Measurements from ENCODE around the gene TPPP3.

The TPPP3 gene

GRCh38 chr16:67431775-67432505, 38.6 kb upstream of the TPPP3 start:
- peaks cover 26% of the 10 kb centered on the region for H3K27me3 ChIP-seq (ENCODE audit: control insufficient read depth, insufficient read depth, low read length)
- H3K4me1 ChIP-seq (ENCODE audit: control insufficient read depth, insufficient read depth, low read length) = peaks cover 14% of the 10 kb centered on the region
- no peak overlapping the region for H3K9ac ChIP-seq (ENCODE audit: low read depth, low read length)
- H3K4me3 ChIP-seq (ENCODE audit: low read length) = peak overlapping the region; percentile 58
- H3K9me3 ChIP-seq (replicated peaks; ENCODE audit: low read length) = no peaks in the 10 kb centered on the region
- H3K36me3 ChIP-seq (ENCODE audit: insufficient read depth, low read length) = peaks cover 3% of the 10 kb centered on the region
- peak overlapping the region; percentile 88 for H3K4me2 ChIP-seq (ENCODE audit: low read length)

DNA sequence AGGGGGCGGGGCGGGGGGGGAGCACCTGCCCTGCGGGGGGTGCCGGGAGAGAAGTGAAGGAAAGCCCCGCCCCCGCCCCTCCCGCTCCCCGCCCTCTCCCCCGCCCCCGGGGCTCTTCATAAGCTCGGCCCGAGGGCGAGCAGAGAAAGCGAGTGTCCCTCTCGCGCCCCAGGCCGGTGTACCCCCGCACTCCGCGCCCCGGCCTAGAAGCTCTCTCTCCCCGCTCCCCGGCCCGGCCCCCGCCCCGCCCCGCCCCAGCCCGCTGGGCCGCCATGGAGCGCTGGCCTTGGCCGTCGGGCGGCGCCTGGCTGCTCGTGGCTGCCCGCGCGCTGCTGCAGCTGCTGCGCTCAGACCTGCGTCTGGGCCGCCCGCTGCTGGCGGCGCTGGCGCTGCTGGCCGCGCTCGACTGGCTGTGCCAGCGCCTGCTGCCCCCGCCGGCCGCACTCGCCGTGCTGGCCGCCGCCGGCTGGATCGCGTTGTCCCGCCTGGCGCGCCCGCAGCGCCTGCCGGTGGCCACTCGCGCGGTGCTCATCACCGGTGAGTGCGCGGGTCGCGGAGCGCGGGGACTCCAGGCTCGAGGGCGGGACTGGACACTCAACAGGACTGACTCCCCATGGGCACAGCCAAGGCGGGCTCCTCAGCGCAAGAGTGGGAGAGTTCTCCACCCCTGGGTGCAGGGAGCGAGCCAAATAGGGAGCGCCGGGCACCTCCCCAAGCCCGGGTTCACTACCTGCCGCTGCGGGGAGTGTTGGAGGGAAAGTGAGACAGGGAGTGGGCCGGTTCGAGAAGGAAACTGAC, 37.9 kb upstream of the TPPP3 start, which contains the start of gene HSD11B2:
Gene HSD11B2, plus strand, starts transcription at position 145 of the 798 bp plus-strand sequence. Its CDS starts 128 bp downstream, at position 273.
- Histone ChIP-seq H3K4me1 (ENCODE audit: control insufficient read depth, insufficient read depth, low read length) (peaks cover 14% of the 10 kb centered on the region), H3K36me3 (ENCODE audit: insufficient read depth, low read length) (no peaks in the 10 kb centered on the region), H3K4me3 (ENCODE audit: low read length) (peak within 1 kb of the TSS; percentile 58), H3K4me2 (ENCODE audit: low read length) (peak within 1 kb of the TSS; percentile 88), H3K9me3 (replicated peaks; ENCODE audit: low read length) (no peaks in the 10 kb centered on the region), H3K9ac (ENCODE audit: low read depth, low read length) (peak within 1 kb of the TSS; percentile 30), H3K27me3 (ENCODE audit: control insufficient read depth, insufficient read depth, low read length) (peaks cover 33% of the 10 kb centered on the region)

DNA sequence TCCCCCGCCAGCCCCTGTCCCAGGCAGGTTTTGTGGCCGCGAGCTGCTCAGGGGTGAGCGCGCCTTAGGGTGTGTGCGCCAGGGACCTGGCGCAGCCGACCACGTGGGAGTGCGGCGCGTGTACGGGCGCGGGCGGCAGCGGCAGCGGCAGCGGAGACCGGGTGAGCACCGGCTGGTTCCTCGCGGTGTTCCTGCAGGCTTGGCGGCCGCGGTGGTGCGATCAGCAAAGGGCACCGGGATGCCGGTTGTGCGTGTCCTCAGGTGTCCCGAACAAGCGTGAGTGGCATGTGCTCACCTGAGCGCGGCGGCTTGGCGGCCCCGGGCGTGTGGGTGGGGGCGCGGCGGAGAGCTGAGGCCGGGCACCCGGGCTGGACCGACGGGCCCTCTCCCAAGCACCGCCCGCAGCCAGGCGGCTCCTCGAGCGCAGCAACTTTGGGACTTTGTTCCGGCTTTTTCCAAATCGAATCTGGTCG, 37.2 kb upstream of the TPPP3 start:
- peaks cover 39% of the 10 kb centered on the region for H3K27me3 ChIP-seq (ENCODE audit: control insufficient read depth, insufficient read depth, low read length)
- no peaks in the 10 kb centered on the region for H3K9me3 ChIP-seq (replicated peaks; ENCODE audit: low read length)
- H3K4me1 ChIP-seq (ENCODE audit: control insufficient read depth, insufficient read depth, low read length) = peaks cover 14% of the 10 kb centered on the region
- H3K36me3 ChIP-seq (ENCODE audit: insufficient read depth, low read length) = no peaks in the 10 kb centered on the region
- H3K9ac ChIP-seq (ENCODE audit: low read depth, low read length) = no peak overlapping the region
- peak overlapping the region; percentile 55 for H3K4me3 ChIP-seq (ENCODE audit: low read length)
- peak overlapping the region; percentile 75 for H3K4me2 ChIP-seq (ENCODE audit: low read length)

- Histone ChIP-seq H3K27me3 (ENCODE audit: control insufficient read depth, insufficient read depth, low read length) (peaks cover 45% of the 10 kb centered on the region), H3K9ac (ENCODE audit: low read depth, low read length) (no peak overlapping the region)
These were observed 36.7 kb upstream of the TPPP3 start for GRCh38 chr16:67429799-67430503.

GRCh38 chr16:67429053-67429798, 35.9 kb upstream of the TPPP3 start:
- H3K36me3 ChIP-seq (ENCODE audit: insufficient read depth, low read length) = no peaks in the 10 kb centered on the region
- no peaks in the 10 kb centered on the region for H3K9me3 ChIP-seq (replicated peaks; ENCODE audit: low read length)
- no peak overlapping the region for H3K9ac ChIP-seq (ENCODE audit: low read depth, low read length)
- H3K4me1 ChIP-seq (ENCODE audit: control insufficient read depth, insufficient read depth, low read length) = peaks cover 14% of the 10 kb centered on the region
- peaks cover 52% of the 10 kb centered on the region for H3K27me3 ChIP-seq (ENCODE audit: control insufficient read depth, insufficient read depth, low read length)
- H3K4me2 ChIP-seq (ENCODE audit: low read length) = no peak overlapping the region
- H3K4me3 ChIP-seq (ENCODE audit: low read length) = no peak overlapping the region

More at GRCh38 chr16:67429799-67430503, 36.7 kb upstream of the TPPP3 start:
- peak overlapping the region; percentile 75 for H3K4me2 ChIP-seq (ENCODE audit: low read length)
- peaks cover 14% of the 10 kb centered on the region for H3K4me1 ChIP-seq (ENCODE audit: control insufficient read depth, insufficient read depth, low read length)
- H3K9me3 ChIP-seq (replicated peaks; ENCODE audit: low read length) = no peaks in the 10 kb centered on the region
- H3K36me3 ChIP-seq (ENCODE audit: insufficient read depth, low read length) = no peaks in the 10 kb centered on the region
- H3K4me3 ChIP-seq (ENCODE audit: low read length) = peak overlapping the region; percentile 55

- H3K4me2 ChIP-seq (ENCODE audit: low read length) = no peak overlapping the region
- no peak overlapping the region for H3K4me3 ChIP-seq (ENCODE audit: low read length)
- no peak overlapping the region for H3K9ac ChIP-seq (ENCODE audit: low read depth, low read length)
- no peaks in the 10 kb centered on the region for H3K36me3 ChIP-seq (ENCODE audit: insufficient read depth, low read length)
- H3K9me3 ChIP-seq (replicated peaks; ENCODE audit: low read length) = no peaks in the 10 kb centered on the region
- peaks cover 14% of the 10 kb centered on the region for H3K4me1 ChIP-seq (ENCODE audit: control insufficient read depth, insufficient read depth, low read length)
- H3K27me3 ChIP-seq (ENCODE audit: control insufficient read depth, insufficient read depth, low read length) = peaks cover 60% of the 10 kb centered on the region
These were observed 34.9 kb upstream of the TPPP3 start for GRCh38 chr16:67428146-67428731.

GRCh38 chr16:67426950-67427349, 33.7 kb upstream of the TPPP3 start:
- Histone ChIP-seq H3K4me1 (ENCODE audit: control insufficient read depth, insufficient read depth, low read length) (peaks cover 14% of the 10 kb centered on the region), H3K9ac (ENCODE audit: low read depth, low read length) (no peak overlapping the region), H3K36me3 (ENCODE audit: insufficient read depth, low read length) (no peaks in the 10 kb centered on the region), H3K9me3 (replicated peaks; ENCODE audit: low read length) (no peaks in the 10 kb centered on the region), H3K4me3 (ENCODE audit: low read length) (no peak overlapping the region), H3K27me3 (ENCODE audit: control insufficient read depth, insufficient read depth, low read length) (peaks cover 66% of the 10 kb centered on the region), H3K4me2 (ENCODE audit: low read length) (no peak overlapping the region)

GRCh38 chr16:67426022-67426421, 32.7 kb upstream of the TPPP3 start:
- peaks cover 66% of the 10 kb centered on the region for H3K27me3 ChIP-seq (ENCODE audit: control insufficient read depth, insufficient read depth, low read length)
- no peak overlapping the region for H3K9ac ChIP-seq (ENCODE audit: low read depth, low read length)
- no peak overlapping the region for H3K4me2 ChIP-seq (ENCODE audit: low read length)
- H3K4me3 ChIP-seq (ENCODE audit: low read length) = no peak overlapping the region
- H3K4me1 ChIP-seq (ENCODE audit: control insufficient read depth, insufficient read depth, low read length) = peaks cover 5% of the 10 kb centered on the region
- no peaks in the 10 kb centered on the region for H3K9me3 ChIP-seq (replicated peaks; ENCODE audit: low read length)
- H3K36me3 ChIP-seq (ENCODE audit: insufficient read depth, low read length) = no peaks in the 10 kb centered on the region

DNA sequence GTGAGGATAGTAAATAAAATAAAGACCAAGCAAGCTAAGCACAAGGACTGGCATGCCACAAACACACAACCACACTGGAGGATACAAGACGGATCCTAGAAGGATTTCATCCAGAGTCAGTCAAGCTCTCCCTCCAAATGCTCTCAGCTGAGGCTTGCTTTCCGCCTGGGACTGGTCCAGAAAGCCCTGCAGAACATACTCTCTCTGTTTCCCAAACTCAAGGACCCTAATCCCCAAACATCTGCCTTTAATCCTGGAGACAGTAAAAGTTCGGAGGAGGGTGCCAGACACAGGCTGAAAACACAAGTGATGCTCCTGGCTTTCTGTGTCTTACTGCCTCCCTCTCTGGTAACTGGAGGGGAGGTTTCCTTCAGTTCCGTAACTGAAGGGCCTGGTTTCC, 32.3 kb upstream of the TPPP3 start:
- H3K27me3 ChIP-seq (ENCODE audit: control insufficient read depth, insufficient read depth, low read length) = peaks cover 65% of the 10 kb centered on the region
- H3K9ac ChIP-seq (ENCODE audit: low read depth, low read length) = no peak overlapping the region
- no peaks in the 10 kb centered on the region for H3K9me3 ChIP-seq (replicated peaks; ENCODE audit: low read length)
- H3K4me1 ChIP-seq (ENCODE audit: control insufficient read depth, insufficient read depth, low read length) = peaks cover 4% of the 10 kb centered on the region
- no peak overlapping the region for H3K4me3 ChIP-seq (ENCODE audit: low read length)
- H3K4me2 ChIP-seq (ENCODE audit: low read length) = no peak overlapping the region
- no peaks in the 10 kb centered on the region for H3K36me3 ChIP-seq (ENCODE audit: insufficient read depth, low read length)

GRCh38 chr16:67425061-67425460, 31.8 kb upstream of the TPPP3 start:
- peaks cover 60% of the 10 kb centered on the region for H3K27me3 ChIP-seq (ENCODE audit: control insufficient read depth, insufficient read depth, low read length)
- no peak overlapping the region for H3K4me2 ChIP-seq (ENCODE audit: low read length)
- no peak overlapping the region for H3K4me3 ChIP-seq (ENCODE audit: low read length)
- no peaks in the 10 kb centered on the region for H3K9me3 ChIP-seq (replicated peaks; ENCODE audit: low read length)
- no peaks in the 10 kb centered on the region for H3K36me3 ChIP-seq (ENCODE audit: insufficient read depth, low read length)
- H3K9ac ChIP-seq (ENCODE audit: low read depth, low read length) = no peak overlapping the region
- no peaks in the 10 kb centered on the region for H3K4me1 ChIP-seq (ENCODE audit: control insufficient read depth, insufficient read depth, low read length)
